OCI-LY3 (cell line): ENCODE measurements around the gene CCDC174.
"Not testable (repeated sequence)": the region's sequence is repeated elsewhere in the genome, so short reads cannot be mapped to it uniquely, and the experiment has no call there.

ENCODE experiments used
- H2AFZ ChIP-seq: fragments of 200-600, 300-600 bp; shearing (Covaris generic); 2 replicates; pipeline ENCODE4 v1.6.0; 2014; ENCODE audit warnings: antibody characterized with exemption, low read depth, low read length
- H3K27ac ChIP-seq: fragments of 200-600, 300-600 bp; sonication (generic); 2 replicates; pipeline ENCODE4 v1.5.1; 2014; ENCODE audit warnings: mild to moderate bottlenecking, low read length, moderate library complexity, mixed read lengths
- H3K27me3 ChIP-seq: fragments of 200-600, 300-600 bp; sonication (generic); 2 replicates; pipeline ENCODE4 v1.6.1; 2014; ENCODE audit warnings: low read depth, low read length, mixed read lengths
- H3K36me3 ChIP-seq: fragments of 200-600, 300-600 bp; sonication (generic); replicated peaks from 2 replicates; pipeline ENCODE3; 2014; ENCODE audit warnings: low read depth, low read length, mixed read lengths
- H3K4me1 ChIP-seq: fragments of 300-600, 200-600 bp; sonication (generic); 2 replicates; pipeline ENCODE4 v1.6.1; 2014; ENCODE audit warnings: low read length, mixed read lengths
- H3K4me2 ChIP-seq: fragments of 200-600, 300-600 bp; sonication (generic); 2 replicates; pipeline ENCODE4 v1.6.1; 2014; ENCODE audit warnings: low read length, mixed read lengths
- H3K4me3 ChIP-seq: fragments of 300-600, 200-600 bp; sonication (generic); 2 replicates; pipeline ENCODE4 v1.5.1; 2014; ENCODE audit warnings: antibody characterized with exemption, mild to moderate bottlenecking, low read length, moderate library complexity
- H3K79me2 ChIP-seq: fragments of 300-600, 200-600 bp; shearing (Covaris generic); 2 replicates; pipeline ENCODE4 v1.6.1; 2014; ENCODE audit warnings: mild to moderate bottlenecking, low read length, mixed read lengths
- H3K9ac ChIP-seq: fragments of 300-600, 200-600 bp; shearing (Covaris generic); 2 replicates; pipeline ENCODE4 v1.6.0; 2014; ENCODE audit warnings: mild to moderate bottlenecking, low read length, moderate library complexity
- H3K9me3 ChIP-seq: fragments of 200-600, 300-600 bp; shearing (Covaris generic); 2 replicates; pipeline ENCODE4 v1.6.1; 2014; ENCODE audit warnings: low read length, mixed read lengths; ENCODE audit not compliant: insufficient read depth
- H4K20me1 ChIP-seq: fragments of 200-600, 300-600 bp; sonication (generic); 2 replicates; pipeline ENCODE4 v1.6.1; 2016; ENCODE audit warnings: low read length, mixed read lengths; ENCODE audit not compliant: insufficient read depth
- CTCF ChIP-seq: fragments of 200-600, 300-600 bp; sonication (generic); IDR thresholded peaks from 2 replicates; pipeline ENCODE4 v1.5.1; 2014; ENCODE audit warnings: antibody characterized with exemption, low read length, low read depth
- EZH2phosphoT487 ChIP-seq: fragments of 200-600 bp; shearing (Covaris generic); IDR thresholded peaks from 2 replicates; pipeline ENCODE4 v1.6.1; 2018; ENCODE audit warnings: antibody characterized with exemption, mixed run types, low read depth

Gene CCDC174

GRCh38 chr3:14646589-14647413 is 4.8 kb upstream of the CCDC174 start:
- Histone ChIP-seq H3K36me3 (no peaks in the 10 kb centered on the region), H3K27me3 (peaks cover 32% of the 10 kb centered on the region), H3K4me2 (no peak overlapping the region), H3K9me3 (no peaks in the 10 kb centered on the region), H3K79me2 (peaks cover 2% of the 10 kb centered on the region), H4K20me1 (no peaks in the 10 kb centered on the region), H3K4me1 (peaks cover 5% of the 10 kb centered on the region; the same call in 1 of the 2 replicates), H3K27ac (no peak overlapping the region), H3K4me3 (no peak overlapping the region), H3K9ac (no peak overlapping the region), H2AFZ (no peak overlapping the region)
- TF ChIP-seq CTCF (no peak), EZH2phosphoT487 (no peak)

GRCh38 chr3:14647976-14648955 is 3.3 kb upstream of the CCDC174 start:
- H3K27me3 ChIP-seq = peaks cover 18% of the 10 kb centered on the region
- H3K4me1 ChIP-seq = peaks cover 15% of the 10 kb centered on the region
- no peak overlapping the region for H2AFZ ChIP-seq
- H3K36me3 ChIP-seq = no peaks in the 10 kb centered on the region
- H3K27ac ChIP-seq = no peak overlapping the region
- no peak overlapping the region for H3K4me3 ChIP-seq
- no peak for TF ChIP-seq EZH2phosphoT487
- no peak for TF ChIP-seq CTCF
- no peak overlapping the region for H3K9ac ChIP-seq
- H3K79me2 ChIP-seq = peaks cover 17% of the 10 kb centered on the region
- no peak overlapping the region for H3K4me2 ChIP-seq
- no peaks in the 10 kb centered on the region for H4K20me1 ChIP-seq
- no peaks in the 10 kb centered on the region for H3K9me3 ChIP-seq

GRCh38 chr3:14649466-14649865 is 2.1 kb upstream of the CCDC174 start:
- Histone ChIP-seq H3K4me2 (no peak overlapping the region), H4K20me1 (no peaks in the 10 kb centered on the region), H3K79me2 (peaks cover 26% of the 10 kb centered on the region), H3K27me3 (peaks cover 6% of the 10 kb centered on the region; the same call in 1 of the 2 replicates), H3K9ac (no peak overlapping the region), H3K4me1 (peaks cover 20% of the 10 kb centered on the region), H3K36me3 (peaks cover 4% of the 10 kb centered on the region), H2AFZ (no peak overlapping the region), H3K4me3 (no peak overlapping the region), H3K9me3 (no peaks in the 10 kb centered on the region), H3K27ac (no peak overlapping the region)
- TF ChIP-seq EZH2phosphoT487 (no peak), CTCF (no peak)

- Histone ChIP-seq H3K79me2 (peaks cover 26% of the 10 kb centered on the region), H4K20me1 (no peaks in the 10 kb centered on the region), H3K4me2 (peak overlapping the region; percentile 54; the same call in 1 of the 2 replicates), H3K9ac (no peak overlapping the region), H3K27me3 (0 out of 2 replicates have a peak, but pooled peaks cover 2% of the 10 kb centered on the region), H3K36me3 (peaks cover 6% of the 10 kb centered on the region), H3K4me3 (0 out of 2 replicates have a peak overlapping the region, but pooled peaks have one; percentile 88), H3K27ac (no peak overlapping the region), H2AFZ (no peak overlapping the region), H3K9me3 (no peaks in the 10 kb centered on the region), H3K4me1 (peaks cover 20% of the 10 kb centered on the region)
- TF ChIP-seq EZH2phosphoT487 (no peak), CTCF (no peak)
Measured at GRCh38 chr3:14650193-14650592, 1.4 kb upstream of the CCDC174 start.

GRCh38 chr3:14652360-14652907 is 872 bp downstream of the CCDC174 start:
- H2AFZ ChIP-seq = not testable (repeated sequence)

More at GRCh38 chr3:14652360-14652907, 872 bp downstream of the CCDC174 start:
- Histone ChIP-seq H3K9ac (peak overlapping the region; percentile 80), H3K4me3 (peak overlapping the region; percentile 88), H3K4me2 (peak overlapping the region; percentile 85), H3K4me1 (peaks cover 20% of the 10 kb centered on the region), H3K79me2 (peaks cover 26% of the 10 kb centered on the region), H3K36me3 (peaks cover 28% of the 10 kb centered on the region), H3K27ac (peak overlapping the region; percentile 45; the same call in 1 of the 2 replicates)
- H4K20me1 ChIP-seq, H3K9me3 ChIP-seq, H3K27me3 ChIP-seq: not testable (repeated sequence)
